Activated naive CD8-positive, alpha-beta T cell treated with anti-CD3 and anti-CD28 coated beads, Interleukin-2, amount 10 ng/mL, durations not matched to agents 7 days and 5 days (primary cell): Measurements from ENCODE around the gene ZCWPW1. TPM values are rescaled to one million over a fixed set of nuclear protein-coding genes. Genes with fewer than 3 reads are reported as not detected.
"Not testable (repeated sequence)": the region's sequence is repeated elsewhere in the genome, so short reads cannot be mapped to it uniquely, and the experiment has no call there.

ENCODE experiments used
- ATAC-seq: fragments of 150-1000 bp; cut with Tn5 transposase; one replicate; pipeline ENCODE4 v1.10.0; 2021; ENCODE audit warnings: low read depth, moderate library complexity
- POLR2A ChIA-PET: fragments of 350-600 bp; sonication (Branson Sonifier 250); formaldehyde crosslinking; loops from one replicate; lab custom pipeline; 2021; ENCODE audit warnings: antibody characterized with exemption; lab: Charles Lee
- DNase-seq: peaks from one replicate; pipeline ENCODE4 v3.0.0; 2021
- H3K27ac Mint-ChIP-seq: one replicate; pipeline ENCODE4 v1.8.0; 2022; ENCODE audit warnings: mild to moderate bottlenecking, mixed read lengths
- H3K27me3 Mint-ChIP-seq: one replicate; pipeline ENCODE4 v1.8.0; 2022; ENCODE audit warnings: mild to moderate bottlenecking, moderate library complexity, mixed read lengths
- H3K36me3 Mint-ChIP-seq: one replicate; pipeline ENCODE4 v1.8.0; 2021; ENCODE audit warnings: mild to moderate bottlenecking, mixed read lengths
- H3K4me1 Mint-ChIP-seq: one replicate; pipeline ENCODE4 v1.8.0; 2021; ENCODE audit warnings: mixed read lengths
- H3K4me3 Mint-ChIP-seq: one replicate; pipeline ENCODE4 v1.8.0; 2022; ENCODE audit warnings: mild to moderate bottlenecking, moderate library complexity, mixed read lengths
- H3K9me3 Mint-ChIP-seq: one replicate; pipeline ENCODE4 v1.8.0; 2021; ENCODE audit warnings: mixed read lengths
- total RNA-seq, 2 experiments: library from RNA; stranded (reverse); gene quantifications; one replicate each; pipeline ENCODE4 v1.2.3, GENCODE V29; 2021

Gene ZCWPW1
- total RNA-seq, 2 experiments from 2014 or later = 6.2 to 6.5 TPM

DNA sequence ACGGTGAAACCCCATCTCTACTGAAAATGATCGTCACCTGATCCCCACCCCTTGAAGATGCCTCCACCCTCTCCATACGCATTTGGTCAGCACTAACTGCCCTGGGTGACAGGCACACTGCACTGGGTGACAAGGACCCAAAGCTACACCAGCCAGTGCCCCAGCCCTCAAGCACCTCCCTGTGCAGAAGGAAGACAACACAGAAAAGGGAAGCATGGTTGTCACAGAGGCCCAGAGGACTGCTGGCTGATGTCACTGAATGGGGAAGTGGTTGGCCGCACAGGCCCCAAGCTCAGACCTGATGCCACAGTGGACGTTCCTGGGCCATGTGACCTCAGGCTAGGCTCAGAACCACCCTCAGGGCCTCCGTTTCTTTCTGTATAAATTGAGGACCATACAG, 59.4 kb downstream of the ZCWPW1 start:
- Mint-ChIP-seq H3K27me3 (no peaks in the 10 kb centered on the region), H3K4me3 (peak overlapping the region; percentile 29), H3K9me3 (no peaks in the 10 kb centered on the region), H3K36me3 (peaks cover 9% of the 10 kb centered on the region), H3K4me1 (peaks cover 33% of the 10 kb centered on the region), H3K27ac (peak overlapping the region; percentile 84)
- ATAC-seq (peak; percentile 23), DNase-seq (peak; percentile 36)
- POLR2A ChIA-PET = interaction anchor here (0.7 to 1.3 kb wide), 2 partner anchors 16 to 96 kb away, joined by 3 to 5 read pairs; no protein-coding TSS in a partner anchor

DNA sequence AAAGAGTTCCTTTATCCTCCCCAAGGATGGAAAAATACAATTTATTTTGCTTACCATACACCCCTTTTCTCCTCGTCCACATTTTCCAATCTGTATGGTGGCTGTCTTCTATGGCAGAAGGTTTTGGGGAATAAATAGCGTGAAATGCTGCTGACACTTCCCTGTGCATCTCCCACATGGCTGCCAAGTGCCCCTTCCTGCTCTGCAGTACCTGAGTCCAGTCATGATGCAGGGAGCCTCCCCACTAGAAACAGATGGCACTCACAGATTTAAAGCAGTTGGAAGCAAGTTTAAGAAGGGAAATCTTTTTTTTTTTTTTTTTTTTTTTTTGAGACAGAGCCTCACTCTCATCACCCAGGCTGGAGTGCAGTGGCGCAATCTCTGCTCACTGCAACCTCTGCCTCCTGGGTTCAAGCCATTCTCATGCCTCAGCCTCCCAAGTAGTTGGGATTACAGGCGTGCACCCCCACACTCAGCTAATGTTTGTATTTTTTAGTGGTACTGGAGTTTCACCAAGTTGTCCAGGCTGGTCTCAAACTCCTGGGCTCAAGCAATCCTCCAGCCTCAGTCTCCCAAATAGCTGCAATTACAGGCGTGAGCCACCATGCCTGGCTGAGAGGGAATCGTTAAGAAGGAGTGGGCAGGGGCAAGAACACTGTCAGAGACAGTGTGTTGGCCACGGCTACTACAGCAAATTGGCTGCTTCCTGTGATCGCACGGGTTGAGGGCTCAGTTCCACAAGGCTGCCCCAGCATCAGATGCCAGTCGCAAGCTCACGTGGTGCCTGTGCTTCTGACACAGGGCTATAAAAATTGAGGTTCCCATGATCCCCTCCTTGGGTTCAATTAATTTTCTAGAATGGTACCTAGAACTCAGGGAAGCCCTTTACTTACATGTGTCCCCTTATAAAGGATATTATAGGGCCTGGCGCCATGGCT, 60.6 kb downstream of the ZCWPW1 start:
- DNase-seq (no peak), ATAC-seq (no peak)
- peaks cover 19% of the 10 kb centered on the region for H3K36me3 Mint-ChIP-seq
- POLR2A ChIA-PET = interaction anchor here (0.7 to 1.3 kb wide), 3 partner anchors 15 to 259 kb away, joined by 3 to 8 read pairs (median 5); no protein-coding TSS in a partner anchor
- H3K4me3 Mint-ChIP-seq = no peak overlapping the region
- H3K9me3 Mint-ChIP-seq = no peaks in the 10 kb centered on the region
- H3K27ac Mint-ChIP-seq = peak overlapping the region; percentile 84
- H3K4me1 Mint-ChIP-seq = peaks cover 36% of the 10 kb centered on the region
- H3K27me3 Mint-ChIP-seq = no peaks in the 10 kb centered on the region

DNA sequence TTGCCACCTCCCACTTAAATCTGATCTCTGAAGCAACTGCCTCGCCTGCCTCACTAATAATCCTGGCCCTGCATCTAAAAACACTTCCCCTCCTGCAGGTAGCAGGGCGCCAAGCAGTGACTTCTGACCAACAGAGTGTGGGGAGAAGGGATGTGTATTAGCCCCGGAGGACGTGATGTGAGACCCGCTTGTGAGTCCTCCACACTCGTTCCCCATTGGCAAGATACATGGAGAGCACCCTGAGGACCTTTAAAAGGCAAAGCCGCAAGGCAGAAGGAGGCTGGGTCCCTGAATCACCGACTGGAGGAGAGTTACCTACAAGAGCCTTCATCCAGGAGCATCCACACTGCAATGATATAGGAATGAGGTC, 61.3 kb downstream of the ZCWPW1 start:
- Mint-ChIP-seq H3K4me3 (no peak overlapping the region), H3K9me3 (no peaks in the 10 kb centered on the region), H3K27ac (peak overlapping the region; percentile 75), H3K4me1 (peaks cover 33% of the 10 kb centered on the region), H3K27me3 (no peaks in the 10 kb centered on the region), H3K36me3 (peaks cover 20% of the 10 kb centered on the region)
- ATAC-seq (no peak), DNase-seq (no peak)
- POLR2A ChIA-PET = interaction anchor here (0.8 kb wide), 1 partner anchor 61 kb away, joined by 4 read pairs; the partner anchor contains the start of gene ZCWPW1

DNA sequence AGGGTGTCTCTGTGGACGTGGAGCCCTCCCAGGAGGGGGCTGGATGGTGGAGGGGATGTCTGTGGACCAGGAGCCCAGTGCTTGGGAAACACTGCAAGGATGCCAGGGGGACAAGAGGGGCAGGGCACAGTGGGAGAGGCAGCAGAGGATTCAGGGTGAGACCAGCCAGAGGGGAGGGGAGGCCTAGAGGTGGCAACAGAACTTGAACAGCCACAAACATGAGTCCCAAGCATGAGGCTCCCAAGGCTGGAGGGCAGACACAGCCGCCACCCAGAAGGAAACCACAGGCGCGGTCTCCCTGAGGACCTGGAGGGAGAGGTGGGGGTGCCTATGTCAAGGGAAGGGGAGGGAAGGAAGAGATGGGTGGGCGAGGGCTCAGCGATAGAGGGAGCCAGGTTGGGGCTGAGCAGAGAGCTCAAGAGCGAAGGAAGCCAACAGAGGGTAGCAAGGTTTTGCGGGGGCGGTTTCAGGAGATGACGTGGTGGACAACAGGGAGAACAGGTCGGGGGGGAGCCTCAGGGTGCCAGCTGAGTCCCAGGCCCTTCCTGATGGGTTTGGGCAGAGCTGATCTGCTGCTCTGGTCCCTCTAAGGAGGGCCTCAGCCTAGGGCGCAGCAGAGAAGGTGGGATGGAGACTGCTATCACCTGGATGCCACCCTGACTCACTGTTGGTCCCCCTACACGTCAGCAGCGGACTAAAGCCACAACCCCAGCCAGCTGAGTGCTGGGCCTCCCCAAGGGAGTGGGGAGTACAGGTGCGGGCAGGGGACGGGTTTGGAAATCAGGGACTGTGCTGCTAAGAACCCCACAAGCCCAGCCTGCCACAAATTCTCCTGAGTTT, 61.9 kb downstream of the ZCWPW1 start:
- DNase-seq = no peak
- Mint-ChIP-seq H3K36me3 (peaks cover 24% of the 10 kb centered on the region), H3K27me3 (no peaks in the 10 kb centered on the region), H3K27ac (peak overlapping the region; percentile 76), H3K9me3 (no peaks in the 10 kb centered on the region), H3K4me3 (no peak overlapping the region), H3K4me1 (peaks cover 32% of the 10 kb centered on the region)
- POLR2A ChIA-PET = interaction anchor here (0.6 to 2.0 kb wide), 3 partner anchors 11 to 62 kb away, joined by 4 to 5 read pairs (median 5); partner anchors contain the start of gene ZCWPW1
- ATAC-seq = peak; percentile 32

DNA sequence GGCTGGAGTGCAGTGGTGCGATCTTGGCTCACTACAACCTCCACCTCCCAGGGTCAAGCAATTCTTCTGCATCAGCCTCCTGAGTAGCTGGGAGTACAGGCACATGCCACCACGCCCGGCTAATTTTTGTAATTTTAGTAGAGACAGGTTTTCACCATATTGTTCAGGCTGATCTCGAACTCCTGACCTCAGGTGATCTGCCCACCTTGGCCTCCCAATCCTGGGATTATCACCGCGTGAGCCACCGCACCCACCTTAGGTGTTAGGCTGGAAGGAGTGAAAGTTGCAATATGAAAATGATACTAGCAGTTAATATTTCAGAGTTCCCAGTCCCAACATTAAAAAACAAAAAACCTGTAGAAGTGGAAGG, 62.5 kb downstream of the ZCWPW1 start:
- Mint-ChIP-seq H3K36me3 (peaks cover 26% of the 10 kb centered on the region), H3K27ac (peak overlapping the region; percentile 76), H3K4me1 (peaks cover 32% of the 10 kb centered on the region)
- not testable (repeated sequence) for H3K4me3 Mint-ChIP-seq, H3K27me3 Mint-ChIP-seq, DNase-seq, ATAC-seq, H3K9me3 Mint-ChIP-seq
- POLR2A ChIA-PET = interaction anchor here (2.0 kb wide), 1 partner anchor 10 kb away, joined by 5 read pairs; no protein-coding TSS in a partner anchor

DNA sequence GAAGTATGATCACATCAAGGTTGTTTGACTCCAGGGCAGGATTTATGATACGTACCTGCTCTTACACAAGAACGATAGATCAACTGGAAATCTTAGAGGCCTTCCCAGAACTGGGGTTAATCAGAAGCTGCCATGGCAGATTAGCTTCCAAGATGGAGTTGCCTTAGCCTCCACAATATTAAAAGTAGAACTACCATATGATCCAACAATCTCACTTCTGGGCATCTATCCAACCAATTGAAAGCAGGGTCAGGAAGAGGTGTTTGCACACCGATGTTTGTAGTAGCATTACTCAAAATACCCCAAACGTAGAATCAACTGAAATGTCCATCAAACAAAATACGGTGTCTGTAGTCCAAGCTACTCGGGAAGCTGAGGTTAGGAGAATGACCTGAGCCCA, 64.0 kb downstream of the ZCWPW1 start:
- Mint-ChIP-seq H3K4me3 (no peak overlapping the region), H3K27me3 (no peaks in the 10 kb centered on the region), H3K4me1 (peaks cover 32% of the 10 kb centered on the region), H3K36me3 (peaks cover 34% of the 10 kb centered on the region), H3K27ac (peak overlapping the region; percentile 26), H3K9me3 (no peaks in the 10 kb centered on the region)
- DNase-seq (no peak), ATAC-seq (no peak)
- POLR2A ChIA-PET = no interaction called here

DNA sequence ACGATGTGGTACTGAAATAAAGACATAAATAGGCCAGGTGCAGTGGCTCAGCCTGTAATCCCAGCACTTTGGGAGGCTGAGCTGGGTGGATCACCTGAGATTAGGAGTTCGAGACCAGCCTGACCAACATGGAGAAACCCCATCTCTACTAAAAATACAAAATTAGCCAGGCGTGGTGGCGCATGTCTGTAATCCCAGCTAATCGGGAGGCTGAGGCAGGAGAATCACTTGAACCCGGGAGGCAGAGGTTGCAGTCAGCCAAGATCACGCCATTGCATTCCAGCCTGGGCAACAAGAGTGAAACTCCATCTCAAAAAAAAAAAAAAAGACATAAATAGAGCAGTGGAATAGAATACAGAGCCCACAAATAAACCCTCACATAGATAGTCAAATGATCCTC, 64.7 kb downstream of the ZCWPW1 start:
- H3K27me3 Mint-ChIP-seq, H3K4me3 Mint-ChIP-seq, DNase-seq, H3K9me3 Mint-ChIP-seq, ATAC-seq, POLR2A ChIA-PET: not testable (repeated sequence)
- peak overlapping the region; percentile 26 for H3K27ac Mint-ChIP-seq
- peaks cover 29% of the 10 kb centered on the region for H3K4me1 Mint-ChIP-seq
- peaks cover 36% of the 10 kb centered on the region for H3K36me3 Mint-ChIP-seq

DNA sequence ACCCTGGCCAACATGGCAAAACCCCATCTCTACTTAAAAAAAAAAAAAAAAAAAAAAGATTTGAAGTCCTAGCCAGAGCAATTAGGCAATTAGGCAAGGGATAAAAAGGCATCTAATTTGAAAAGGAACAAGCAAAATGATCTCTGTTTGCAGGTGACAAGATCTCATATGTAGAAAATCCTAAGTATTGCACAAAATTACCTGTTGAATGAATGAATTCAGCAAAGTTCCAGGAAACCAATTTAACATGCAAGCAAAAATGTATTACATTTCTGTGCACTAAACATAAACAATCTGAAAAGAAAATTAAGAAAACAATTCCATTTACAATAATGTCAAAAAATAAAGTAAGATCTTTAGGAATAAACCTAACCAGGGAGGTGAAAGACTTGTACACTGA, 65.4 kb downstream of the ZCWPW1 start:
- H3K9me3 Mint-ChIP-seq = no peaks in the 10 kb centered on the region
- no peak for ATAC-seq
- H3K27me3 Mint-ChIP-seq = no peaks in the 10 kb centered on the region
- peaks cover 36% of the 10 kb centered on the region for H3K36me3 Mint-ChIP-seq
- DNase-seq = no peak
- H3K4me3 Mint-ChIP-seq = no peak overlapping the region
- no peak overlapping the region for H3K27ac Mint-ChIP-seq
- H3K4me1 Mint-ChIP-seq = peaks cover 26% of the 10 kb centered on the region
- POLR2A ChIA-PET = no interaction called here

DNA sequence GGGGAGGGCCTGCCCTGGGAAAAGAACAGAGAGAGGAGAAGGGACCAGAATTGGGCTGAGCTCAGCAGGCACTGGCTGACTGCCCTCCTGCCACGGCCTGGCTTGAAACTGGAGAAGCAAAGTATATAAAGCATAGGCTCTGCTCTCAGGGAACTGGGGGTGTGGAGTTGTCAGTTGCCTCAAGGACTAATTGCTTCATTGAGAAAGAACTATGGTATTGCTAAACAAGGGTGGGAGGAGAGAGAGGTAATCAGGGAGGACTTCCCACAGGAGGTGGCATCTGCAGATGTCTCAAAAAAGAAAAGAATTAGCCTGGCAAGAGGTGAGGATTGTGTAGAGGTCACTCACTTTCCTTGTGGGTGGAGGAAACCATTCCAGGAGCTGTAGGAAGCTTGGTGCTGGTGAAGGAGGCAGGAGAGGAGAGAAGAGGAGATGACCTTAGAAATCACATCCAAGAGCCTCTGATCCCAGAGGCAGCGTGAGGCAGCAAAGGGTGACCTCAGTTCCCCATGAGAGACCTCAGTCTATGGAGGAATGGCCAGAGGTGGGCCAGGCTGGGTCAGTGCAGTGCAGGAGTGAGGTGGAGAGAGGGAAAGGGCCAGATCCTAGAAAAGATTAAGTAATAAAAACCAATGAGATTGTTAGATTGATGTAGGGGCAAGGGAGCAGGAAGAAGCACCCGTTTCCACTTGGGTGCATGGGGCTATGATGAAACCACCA, 68.2 kb downstream of the ZCWPW1 start:
- H3K36me3 Mint-ChIP-seq = peaks cover 37% of the 10 kb centered on the region
- no peak for DNase-seq
- H3K4me1 Mint-ChIP-seq = peaks cover 11% of the 10 kb centered on the region
- H3K27ac Mint-ChIP-seq = no peak overlapping the region
- POLR2A ChIA-PET = no interaction called here
- H3K27me3 Mint-ChIP-seq = no peaks in the 10 kb centered on the region
- no peak overlapping the region for H3K4me3 Mint-ChIP-seq
- no peaks in the 10 kb centered on the region for H3K9me3 Mint-ChIP-seq
- ATAC-seq = no peak

DNA sequence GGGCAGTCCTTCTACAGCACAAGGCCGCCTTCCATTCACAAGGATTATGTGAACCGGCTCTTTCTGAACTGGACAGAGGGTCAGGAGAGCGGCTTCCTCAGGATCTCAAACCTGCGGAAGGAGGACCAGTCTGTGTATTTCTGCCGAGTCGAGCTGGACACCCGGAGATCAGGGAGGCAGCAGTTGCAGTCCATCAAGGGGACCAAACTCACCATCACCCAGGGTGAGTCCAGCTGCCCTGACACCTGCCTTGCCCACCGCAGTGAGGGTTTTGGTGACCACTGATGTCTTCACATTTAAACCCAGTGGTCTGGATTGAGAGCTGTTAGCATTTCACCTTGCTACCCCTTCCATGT, 69.7 kb downstream of the ZCWPW1 start:
- ATAC-seq = no peak

DNA sequence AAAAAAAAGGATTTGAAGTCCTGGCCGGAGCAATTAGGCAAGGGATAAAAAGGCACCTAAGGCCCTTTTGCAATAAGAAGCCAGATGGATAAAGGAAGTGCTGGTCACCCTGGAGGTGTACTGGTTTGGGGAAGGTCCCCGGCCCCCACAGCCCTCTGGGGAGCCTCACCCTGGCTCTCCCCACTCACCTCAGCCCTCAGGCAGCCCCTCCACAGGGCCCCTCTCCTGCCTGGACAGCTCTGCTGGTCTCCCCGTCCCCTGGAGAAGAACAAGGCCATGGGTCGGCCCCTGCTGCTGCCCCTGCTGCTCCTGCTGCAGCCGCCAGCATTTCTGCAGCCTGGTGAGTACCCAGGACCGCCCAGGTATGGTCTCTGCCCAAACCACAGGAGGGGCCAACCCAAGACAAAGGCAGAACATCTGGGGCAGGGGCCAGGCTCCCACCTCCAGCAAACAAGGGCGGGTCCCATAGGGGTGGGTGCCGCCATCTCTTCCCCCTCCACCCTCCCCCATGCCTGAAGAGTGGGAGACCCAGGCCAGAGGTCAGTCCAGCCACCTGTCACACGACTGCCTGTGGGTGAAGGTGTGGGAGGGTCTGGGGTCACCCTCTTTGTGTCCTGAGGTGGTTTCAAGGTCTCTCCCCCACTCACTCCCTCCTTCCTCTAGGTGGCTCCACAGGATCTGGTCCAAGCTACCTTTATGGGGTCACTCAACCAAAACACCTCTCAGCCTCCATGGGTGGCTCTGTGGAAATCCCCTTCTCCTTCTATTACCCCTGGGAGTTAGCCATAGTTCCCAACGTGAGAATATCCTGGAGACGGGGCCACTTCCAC, 70.3 kb downstream of the ZCWPW1 start, which contains the start of gene PILRB:
TSS of gene PILRB (plus strand) at position 91 of the 830 bp plus-strand sequence. CDS start at position 277, 186 bp downstream.
- H3K4me1 Mint-ChIP-seq = peaks cover 9% of the 10 kb centered on the region
- POLR2A ChIA-PET = no interaction called here
- H3K4me3 Mint-ChIP-seq = no peak within 1 kb of the TSS
- no peaks in the 10 kb centered on the region for H3K27me3 Mint-ChIP-seq
- DNase-seq = no peak
- ATAC-seq = no peak
- peak within 1 kb of the TSS; percentile 48 for H3K27ac Mint-ChIP-seq
- no peaks in the 10 kb centered on the region for H3K9me3 Mint-ChIP-seq
- peaks cover 33% of the 10 kb centered on the region for H3K36me3 Mint-ChIP-seq

More for the DNA sequence above, 69.7 kb downstream of the ZCWPW1 start:
- H3K9me3 Mint-ChIP-seq = no peaks in the 10 kb centered on the region
- peaks cover 34% of the 10 kb centered on the region for H3K36me3 Mint-ChIP-seq
- H3K27ac Mint-ChIP-seq = peak overlapping the region; percentile 48
- POLR2A ChIA-PET = no interaction called here
- no peaks in the 10 kb centered on the region for H3K27me3 Mint-ChIP-seq
- peaks cover 7% of the 10 kb centered on the region for H3K4me1 Mint-ChIP-seq
- DNase-seq = no peak
- no peak overlapping the region for H3K4me3 Mint-ChIP-seq

DNA sequence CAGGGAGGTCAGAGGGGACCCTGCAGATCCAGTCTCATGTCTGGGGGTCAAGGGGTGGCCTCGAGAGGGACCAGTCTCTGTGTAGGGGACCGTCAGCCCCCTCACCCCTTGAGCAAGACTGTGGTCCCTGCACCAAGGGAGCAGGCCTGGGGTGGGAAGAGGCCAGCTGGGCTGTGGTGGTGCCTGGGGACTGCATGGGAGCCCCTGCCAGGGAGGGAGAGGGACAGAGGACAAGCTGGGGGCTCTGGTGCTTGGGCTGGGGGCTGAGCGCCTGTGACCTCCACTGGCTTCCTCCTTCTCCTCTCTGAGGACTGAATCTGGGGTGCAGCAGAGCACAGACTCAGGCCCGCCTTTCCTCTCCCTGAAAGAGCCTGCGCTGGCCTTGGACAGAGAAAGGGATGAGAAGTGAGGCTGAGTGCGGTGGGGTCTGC, 71.4 kb downstream of the ZCWPW1 start:
- DNase-seq = no peak
- H3K27me3 Mint-ChIP-seq = no peaks in the 10 kb centered on the region
- no peak overlapping the region for H3K4me3 Mint-ChIP-seq
- peaks cover 10% of the 10 kb centered on the region for H3K4me1 Mint-ChIP-seq
- no peak overlapping the region for H3K27ac Mint-ChIP-seq
- POLR2A ChIA-PET = no interaction called here
- H3K9me3 Mint-ChIP-seq = no peaks in the 10 kb centered on the region
- no peak for ATAC-seq
- peaks cover 30% of the 10 kb centered on the region for H3K36me3 Mint-ChIP-seq
